ENCODE measurements around the gene PDE8A.
"Not testable (repeated sequence)": the region's sequence is repeated elsewhere in the genome, so short reads cannot be mapped to it uniquely, and the experiment has no call there.

Gene PDE8A

GRCh38 chr15:85010071-85010385 is 28.4 kb downstream of the PDE8A start:
- no peak for DNase-seq (ENCODE audit: low read depth in 2 of 2)

GRCh38 chr15:85010386-85011159 is 28.9 kb downstream of the PDE8A start:
- DNase-seq (ENCODE audit: low read depth in 2 of 2): no peak

- no peak for DNase-seq (ENCODE audit: low read depth in 2 of 2)
These were observed 29.5 kb downstream of the PDE8A start for GRCh38 chr15:85011160-85011571.

GRCh38 chr15:85011724-85012123 is 30.1 kb downstream of the PDE8A start:
- not testable (repeated sequence) for DNase-seq (ENCODE audit: low read depth in 2 of 2)

- no peak for DNase-seq (ENCODE audit: low read depth in 2 of 2)
These were observed 32.1 kb downstream of the PDE8A start for GRCh38 chr15:85013785-85014184.

GRCh38 chr15:85014932-85015331 is 33.3 kb downstream of the PDE8A start:
- no peak for DNase-seq (ENCODE audit: low read depth in 2 of 2)

- DNase-seq (ENCODE audit: low read depth in 2 of 2): no peak
These were observed 34.6 kb downstream of the PDE8A start for GRCh38 chr15:85016275-85016674.

GRCh38 chr15:85019815-85020590 is 38.3 kb downstream of the PDE8A start:
- no peak for DNase-seq (ENCODE audit: low read depth in 2 of 2)

GRCh38 chr15:85021409-85021808 is 39.8 kb downstream of the PDE8A start:
- DNase-seq (ENCODE audit: low read depth in 2 of 2): no peak

GRCh38 chr15:85022860-85023403 is 41.3 kb downstream of the PDE8A start:
- no peak for DNase-seq (ENCODE audit: low read depth in 2 of 2)

- no peak for DNase-seq (ENCODE audit: low read depth in 2 of 2)
These were observed 42.3 kb downstream of the PDE8A start for GRCh38 chr15:85024003-85024402.

GRCh38 chr15:85024509-85025336 is 43.1 kb downstream of the PDE8A start:
- no peak for DNase-seq (ENCODE audit: low read depth in 2 of 2)

- DNase-seq (ENCODE audit: low read depth in 2 of 2): no peak
These were observed 44.0 kb downstream of the PDE8A start for GRCh38 chr15:85025516-85026251.

- no peak for DNase-seq (ENCODE audit: low read depth in 2 of 2)
These were observed 44.8 kb downstream of the PDE8A start for GRCh38 chr15:85026304-85027032.

- DNase-seq (ENCODE audit: low read depth in 2 of 2): no peak
These were observed 45.4 kb downstream of the PDE8A start for GRCh38 chr15:85027033-85027380.

GRCh38 chr15:85027421-85027820 is 45.8 kb downstream of the PDE8A start:
- no peak for DNase-seq (ENCODE audit: low read depth in 2 of 2)

GRCh38 chr15:85028416-85028815 is 46.8 kb downstream of the PDE8A start:
- DNase-seq (ENCODE audit: low read depth in 2 of 2): no peak

- no peak for DNase-seq (ENCODE audit: low read depth in 2 of 2)
These were observed 47.6 kb downstream of the PDE8A start for GRCh38 chr15:85029221-85029620.

- DNase-seq (ENCODE audit: low read depth in 2 of 2): no peak
These were observed 48.8 kb downstream of the PDE8A start for GRCh38 chr15:85030301-85030929.

All from stimulated activated CD4-positive, alpha-beta T cell treated with anti-CD3 and anti-CD28 coated beads, Interleukin-1b, Interleukin-23, amount 100 ng/mL, for 4 hours (primary cell).